H1 (cell line): ENCODE results near the gene MNAT1. TPM values are rescaled to one million over a fixed set of nuclear protein-coding genes. Genes with fewer than 3 reads are reported as not detected.

Source experiments
- CBX8 ChIP-seq: fragments of 300-800, 300-1000 bp; sonication (generic); IDR thresholded peaks from 2 replicates; pipeline ENCODE4 v1.7.1; 2016; ENCODE audit warnings: low read depth, low read length, borderline replicate concordance
- CHD7 ChIP-seq: fragments of 300-600 bp; sonication (generic); IDR thresholded peaks from 2 replicates; pipeline ENCODE4 v1.7.1; 2012; ENCODE audit warnings: low read length, moderate library complexity, mild to moderate bottlenecking, inconsistent platforms; ENCODE audit not compliant: insufficient replicate concordance
- PHF8 ChIP-seq: fragments of 200-600 bp; sonication (generic); conservative IDR thresholded peaks from 2 replicates; pipeline ENCODE4 v1.7.1; 2012; ENCODE audit warnings: low read depth, mild to moderate bottlenecking, inconsistent platforms, low read length, moderate library complexity
- POLR2AphosphoS5 ChIP-seq: IDR thresholded peaks from 2 replicates; pipeline ENCODE4 v1.6.1; 2011; ENCODE audit warnings: low read depth, low read length
- RFX5 ChIP-seq: IDR thresholded peaks from 2 replicates; pipeline ENCODE4 v1.6.1; 2011; ENCODE audit warnings: low read depth, low read length, improper control_type of control experiment, borderline replicate concordance
- polyA plus RNA-seq, 7 experiments: library from polyadenylated mRNA; depleted of rRNA in 3 of 7; stranded (reverse) in 5 of 7; unstranded in 2 of 7; fragments of >200 nt in 5 of 7; fragments of 200-250 nt in 2 of 7; gene quantifications; 1 replicate in 5 of 7; 2 replicates in 1 of 7; 4 replicates in 1 of 7; pipeline versions ENCODE4 v1.2.1 to v1.2.3, GENCODE V29; 2011 to 2013; ENCODE audit warnings: missing spikeins in 2 of 7, mixed read lengths in 2 of 7
- total RNA-seq: library from RNA; stranded (reverse); fragmentation: NEBNext Ultra II Directional; extraction: Animal tissue kit (Norgen Biotek cat#: 25700); gene quantifications from 2 replicates; pipeline ENCODE4 v1.2.1, GENCODE V29; 2021

Gene MNAT1
- total and polyA plus RNA-seq, 2 of the 8 experiments (the other 6 are each of a cell fraction or from before 2014, with no cell fraction given), result 34.7 to 52.1 TPM

GRCh38 chr14:60756847-60757246 lies 22.3 kb downstream of the MNAT1 start (continued):
- TF ChIP-seq CHD7, result no peak
- TF ChIP-seq POLR2AphosphoS5, result no peak
- no peak for TF ChIP-seq RFX5
- no peak for TF ChIP-seq PHF8
- TF ChIP-seq CBX8, result no peak
